Measurements from ENCODE around the gene ATG5.

Gene ATG5

GRCh38 chr6:106308985-106309384 lies 16.6 kb downstream of the ATG5 start (continued):
- no peak for TF ChIP-seq ZNF704 (tag by site-specific recombination; IDR thresholded peaks at IDR 0.05)
- no peak for TF ChIP-seq ZNF362 (tag by site-specific recombination; IDR thresholded peaks at IDR 0.05)
- peak; percentile 64; the same call in 1 of the 2 replicates for TF ChIP-seq TRIM28 (IDR thresholded peaks at IDR 0.05; ENCODE audit: borderline replicate concordance, low read length)
- peak; percentile 86 for TF ChIP-seq TCF7L2 (IDR thresholded peaks at IDR 0.05; ENCODE audit: borderline replicate concordance, low read depth, low read length)
- TF ChIP-seq BCL6B (tag by site-specific recombination; IDR thresholded peaks at IDR 0.05): no peak; the same call in 1 of the 2 replicates
- TF ChIP-seq ZNF701 (tag by site-specific recombination; IDR thresholded peaks at IDR 0.05): no peak
- TF ChIP-seq BCL11B (tag by site-specific recombination; IDR thresholded peaks at IDR 0.05; ENCODE audit: low read depth): no peak
- TF ChIP-seq ZNF26 (tag by site-specific recombination; IDR thresholded peaks at IDR 0.05): no peak
- no peak for TF ChIP-seq ZNF488 (tag by site-specific recombination; IDR thresholded peaks at IDR 0.05)
- no peak for TF ChIP-seq ZNF501 (tag by site-specific recombination; IDR thresholded peaks at IDR 0.05)
- TF ChIP-seq EGR2 (tag by site-specific recombination; IDR thresholded peaks at IDR 0.05; ENCODE audit: low read depth): no peak
- TF ChIP-seq YY2 (tag by site-specific recombination; IDR thresholded peaks at IDR 0.05): no peak
- no peak for TF ChIP-seq GLI4 (tag by site-specific recombination; IDR thresholded peaks at IDR 0.05)
- TF ChIP-seq ZNF791 (tag by site-specific recombination; IDR thresholded peaks at IDR 0.05): no peak
- no peak for TF ChIP-seq ZNF214 (tag by site-specific recombination; IDR thresholded peaks at IDR 0.05; ENCODE audit: borderline replicate concordance)
- TF ChIP-seq ZNF664 (tag by site-specific recombination; IDR thresholded peaks at IDR 0.05): no peak
- TF ChIP-seq GLIS1 (tag by site-specific recombination; IDR thresholded peaks at IDR 0.05): no peak
- TF ChIP-seq REST (tag by site-specific recombination; IDR thresholded peaks at IDR 0.05): no peak
- TF ChIP-seq ZNF473 (tag by site-specific recombination; IDR thresholded peaks at IDR 0.05): no peak
- no peak for TF ChIP-seq ZNF184 (tag by site-specific recombination; IDR thresholded peaks at IDR 0.05)
- TF ChIP-seq ZBTB7A (tag by site-specific recombination; IDR thresholded peaks at IDR 0.05; ENCODE audit: low read depth): no peak
- no peak for TF ChIP-seq KLF7 (tag by site-specific recombination; IDR thresholded peaks at IDR 0.05; ENCODE audit: borderline replicate concordance)
- no peak for TF ChIP-seq PRDM10 (tag by site-specific recombination; IDR thresholded peaks at IDR 0.05)
- TF ChIP-seq ZNF398 (tag by site-specific recombination; IDR thresholded peaks at IDR 0.05): no peak
- peak; percentile 30; the same call in 1 of the 2 replicates for TF ChIP-seq WT1 (tag by site-specific recombination; IDR thresholded peaks at IDR 0.05)
- peak; percentile 22; the same call in 1 of the 2 replicates for TF ChIP-seq ZNF596 (tag by site-specific recombination; IDR thresholded peaks at IDR 0.05)

Measured in HEK293 (cell line).